Thoracic aorta (tissue), 2 donors: Measurements from ENCODE around the gene MAPKAPK3. TPM values are rescaled to one million over a fixed set of nuclear protein-coding genes. Genes with fewer than 3 reads are reported as not detected.

ENCODE experiments used
- ATAC-seq: fragments of 150-250 bp; one replicate; pipeline ENCODE4 v1.8.0; 2017; ENCODE audit warnings: low read depth; ENCODE audit not compliant: insufficient number of reproducible peaks, low FRiP score
- DNase-seq: peaks from one replicate; pipeline ENCODE4 v3.0.0-alpha.2; 2020; ENCODE audit warnings: low spot score
- H3K27ac ChIP-seq, 2 donors: fragments of 200-600 bp; sonication (generic); 1 replicate in 1 of 2; 2 replicates in 1 of 2; pipeline ENCODE4 v1.5.1; 2016; ENCODE audit warnings: mild to moderate bottlenecking in 2 of 2, moderate library complexity in 2 of 2
- H3K27me3 ChIP-seq: fragments of 200-600 bp; sonication (generic); replicated peaks from 2 replicates; pipeline ENCODE4 v1.6.0; 2016; ENCODE audit warnings: mild to moderate bottlenecking; ENCODE audit not compliant: insufficient read depth
- H3K36me3 ChIP-seq: fragments of 200-600 bp; sonication (generic); one replicate; pipeline ENCODE4 v1.5.1; 2016
- H3K4me1 ChIP-seq, 2 donors: fragments of 200-600 bp; sonication (generic); 1 replicate in 1 of 2; 2 replicates in 1 of 2; pipeline versions ENCODE4 v1.5.1 to v1.6.0; 2016; ENCODE audit warnings: low read depth in 2 of 2, mild to moderate bottlenecking in 1 of 2; ENCODE audit not compliant: control insufficient read depth in 1 of 2
- H3K4me3 ChIP-seq: fragments of 200-600 bp; sonication (generic); 2 replicates; pipeline ENCODE4 v1.5.1; 2016; ENCODE audit warnings: mild to moderate bottlenecking
- H3K9me3 ChIP-seq: fragments of 200-600 bp; sonication (generic); 2 replicates; pipeline ENCODE4 v1.5.1; 2016
- total RNA-seq, 2 donors: library from RNA; depleted of rRNA; stranded (reverse); fragments of >200 nt; gene quantifications; one replicate each; pipeline versions ENCODE4 v1.1.0 to v1.2.3, GENCODE V29; 2016
- TF ChIP-seq, protein P1 (sequence below): fragments of 200-600 bp; sonication (generic); IDR thresholded peaks from one replicate; pipeline ENCODE4 v1.5.1; 2019; ENCODE audit warnings: antibody characterized with exemption

MAPKAPK3 gene
- total RNA-seq, 2 donors from 2014 or later: 20.6 to 31.1 TPM

GRCh38 chr3:50620420-50620819 is 3.5 kb downstream of the MAPKAPK3 start:
- H3K36me3 ChIP-seq: no peaks in the 10 kb centered on the region
- H3K4me3 ChIP-seq: no peak overlapping the region
- TF ChIP-seq, protein P1, sequence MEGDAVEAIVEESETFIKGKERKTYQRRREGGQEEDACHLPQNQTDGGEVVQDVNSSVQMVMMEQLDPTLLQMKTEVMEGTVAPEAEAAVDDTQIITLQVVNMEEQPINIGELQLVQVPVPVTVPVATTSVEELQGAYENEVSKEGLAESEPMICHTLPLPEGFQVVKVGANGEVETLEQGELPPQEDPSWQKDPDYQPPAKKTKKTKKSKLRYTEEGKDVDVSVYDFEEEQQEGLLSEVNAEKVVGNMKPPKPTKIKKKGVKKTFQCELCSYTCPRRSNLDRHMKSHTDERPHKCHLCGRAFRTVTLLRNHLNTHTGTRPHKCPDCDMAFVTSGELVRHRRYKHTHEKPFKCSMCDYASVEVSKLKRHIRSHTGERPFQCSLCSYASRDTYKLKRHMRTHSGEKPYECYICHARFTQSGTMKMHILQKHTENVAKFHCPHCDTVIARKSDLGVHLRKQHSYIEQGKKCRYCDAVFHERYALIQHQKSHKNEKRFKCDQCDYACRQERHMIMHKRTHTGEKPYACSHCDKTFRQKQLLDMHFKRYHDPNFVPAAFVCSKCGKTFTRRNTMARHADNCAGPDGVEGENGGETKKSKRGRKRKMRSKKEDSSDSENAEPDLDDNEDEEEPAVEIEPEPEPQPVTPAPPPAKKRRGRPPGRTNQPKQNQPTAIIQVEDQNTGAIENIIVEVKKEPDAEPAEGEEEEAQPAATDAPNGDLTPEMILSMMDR: no peak
- ATAC-seq: no peak
- no peak overlapping the region for H3K27ac ChIP-seq
- H3K9me3 ChIP-seq: no peaks in the 10 kb centered on the region
- no peak for DNase-seq
- no peaks in the 10 kb centered on the region for H3K27me3 ChIP-seq
- peaks cover 3 to 46% of the 10 kb centered on the region in 2 donors for H3K4me1 ChIP-seq

DNA sequence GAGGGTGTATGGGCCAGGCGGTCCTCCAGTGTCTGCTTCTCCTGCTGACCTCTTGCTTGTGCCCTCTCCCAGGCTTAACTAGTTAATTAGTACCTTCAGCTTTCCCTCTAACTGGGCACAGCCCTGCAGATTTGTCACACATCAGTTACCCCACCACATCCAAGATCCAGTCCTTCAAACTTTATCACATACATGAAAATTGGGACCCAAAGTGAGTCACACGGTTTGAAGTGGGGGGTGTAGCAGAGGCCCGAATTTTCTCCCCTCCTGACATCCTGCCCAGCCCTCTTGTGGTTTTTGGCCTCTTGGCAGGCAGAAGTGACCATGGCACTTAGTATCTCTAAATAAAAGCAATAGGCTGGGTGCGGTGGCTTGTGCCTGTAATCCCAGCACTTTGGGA is 3.9 kb downstream of the MAPKAPK3 start:
- peaks cover 3 to 46% of the 10 kb centered on the region in 2 donors for H3K4me1 ChIP-seq
- DNase-seq: no peak

GRCh38 chr3:50622881-50623280 is 5.9 kb downstream of the MAPKAPK3 start:
- Histone ChIP-seq H3K27me3 (no peaks in the 10 kb centered on the region), H3K27ac (no peak overlapping the region), H3K4me3 (no peak overlapping the region), H3K36me3 (no peaks in the 10 kb centered on the region), H3K9me3 (no peaks in the 10 kb centered on the region), H3K4me1 (peaks cover 3 to 41% of the 10 kb centered on the region in 2 donors)
- TF ChIP-seq, protein P1: no peak
- DNase-seq (no peak), ATAC-seq (no peak)

More for the DNA sequence above, 3.9 kb downstream of the MAPKAPK3 start:
- H3K27me3 ChIP-seq: no peaks in the 10 kb centered on the region
- no peak overlapping the region for H3K27ac ChIP-seq
- ATAC-seq: no peak
- TF ChIP-seq, protein P1: no peak
- H3K9me3 ChIP-seq: no peaks in the 10 kb centered on the region
- no peaks in the 10 kb centered on the region for H3K36me3 ChIP-seq
- H3K4me3 ChIP-seq: no peak overlapping the region

GRCh38 chr3:50623840-50624474 is 7.0 kb downstream of the MAPKAPK3 start:
- no peak for ATAC-seq
- peaks cover 0 to 30% of the 10 kb centered on the region in 2 donors for H3K4me1 ChIP-seq

DNA sequence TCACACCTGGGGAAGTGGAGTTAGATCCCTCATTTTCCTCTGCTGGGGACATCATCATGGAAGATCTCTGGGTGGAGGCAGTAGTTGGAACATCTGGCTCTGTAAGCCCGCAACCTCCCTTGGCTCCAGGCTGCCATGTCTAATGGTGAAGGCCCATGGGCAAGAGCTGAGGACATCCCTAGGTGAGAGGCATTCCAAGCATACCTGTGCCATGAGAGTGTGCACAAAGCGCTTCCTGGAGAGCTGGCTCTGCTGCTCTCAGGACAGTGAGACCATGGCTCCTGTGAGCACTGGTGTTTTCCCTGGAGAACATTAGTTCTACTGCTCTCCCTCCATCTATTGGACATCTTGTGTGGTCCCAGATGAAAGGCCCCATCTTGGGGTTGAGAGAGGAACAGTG is 7.7 kb downstream of the MAPKAPK3 start:
- H3K4me1 ChIP-seq: peaks cover 0 to 23% of the 10 kb centered on the region in 2 donors
- H3K27ac ChIP-seq: no peak overlapping the region
- TF ChIP-seq, protein P1: no peak
- no peaks in the 10 kb centered on the region for H3K27me3 ChIP-seq
- no peaks in the 10 kb centered on the region for H3K9me3 ChIP-seq
- no peaks in the 10 kb centered on the region for H3K36me3 ChIP-seq
- DNase-seq: no peak
- no peak for ATAC-seq
- no peak overlapping the region for H3K4me3 ChIP-seq

More at GRCh38 chr3:50623840-50624474, 7.0 kb downstream of the MAPKAPK3 start:
- Histone ChIP-seq H3K4me3 (no peak overlapping the region), H3K36me3 (no peaks in the 10 kb centered on the region), H3K27ac (no peak overlapping the region), H3K27me3 (no peaks in the 10 kb centered on the region), H3K9me3 (no peaks in the 10 kb centered on the region)
- no peak for DNase-seq
- TF ChIP-seq, protein P1: no peak
